Measurements from ENCODE around the gene TSPAN13. TPM values are rescaled to one million over a fixed set of nuclear protein-coding genes. Genes with fewer than 3 reads are reported as not detected.

Gene TSPAN13
- total RNA-seq, 1 donor from 2014 or later: 56.0 TPM

- no peaks in the 10 kb centered on the region for H3K36me3 Mint-ChIP-seq (ENCODE audit: low read depth, unreplicated experiment)
- H3K36me3 ChIP-seq (ENCODE audit: insufficient read depth, low read length): no peaks in the 10 kb centered on the region
- H3K4me3 Mint-ChIP-seq (ENCODE audit: unreplicated experiment): no peak overlapping the region
- DNase-seq (ENCODE audit: low read depth) (no peak), FAIRE-seq (no peak)
- H3K27ac Mint-ChIP-seq (ENCODE audit: unreplicated experiment): no peak overlapping the region
- H3K4me2 ChIP-seq (ENCODE audit: low read length): no peak overlapping the region
- H3K4me1 Mint-ChIP-seq (ENCODE audit: low read depth, unreplicated experiment): no peaks in the 10 kb centered on the region
- H3K9me3 Mint-ChIP-seq (ENCODE audit: unreplicated experiment): no peaks in the 10 kb centered on the region
- no peak overlapping the region for H2AFZ ChIP-seq (ENCODE audit: low read depth, low read length)
- no peaks in the 10 kb centered on the region for H3K27me3 ChIP-seq (ENCODE audit: insufficient read depth, low read length)
- no peak overlapping the region for H3K27ac ChIP-seq (ENCODE audit: low read depth, low read length)
- no peak overlapping the region for H3K4me3 ChIP-seq (ENCODE audit: insufficient read depth, low read depth, low read length)
- H3K9ac ChIP-seq (ENCODE audit: low read length): no peak overlapping the region
- no peaks in the 10 kb centered on the region for H3K27me3 Mint-ChIP-seq (ENCODE audit: low read depth, unreplicated experiment)
- no peaks in the 10 kb centered on the region for H3K79me2 ChIP-seq (ENCODE audit: insufficient read depth, low read length)
- TF ChIP-seq EZH2 (IDR thresholded peaks at IDR 0.05; ENCODE audit: insufficient read depth, low read length): no peak
- TF ChIP-seq, protein P1, sequence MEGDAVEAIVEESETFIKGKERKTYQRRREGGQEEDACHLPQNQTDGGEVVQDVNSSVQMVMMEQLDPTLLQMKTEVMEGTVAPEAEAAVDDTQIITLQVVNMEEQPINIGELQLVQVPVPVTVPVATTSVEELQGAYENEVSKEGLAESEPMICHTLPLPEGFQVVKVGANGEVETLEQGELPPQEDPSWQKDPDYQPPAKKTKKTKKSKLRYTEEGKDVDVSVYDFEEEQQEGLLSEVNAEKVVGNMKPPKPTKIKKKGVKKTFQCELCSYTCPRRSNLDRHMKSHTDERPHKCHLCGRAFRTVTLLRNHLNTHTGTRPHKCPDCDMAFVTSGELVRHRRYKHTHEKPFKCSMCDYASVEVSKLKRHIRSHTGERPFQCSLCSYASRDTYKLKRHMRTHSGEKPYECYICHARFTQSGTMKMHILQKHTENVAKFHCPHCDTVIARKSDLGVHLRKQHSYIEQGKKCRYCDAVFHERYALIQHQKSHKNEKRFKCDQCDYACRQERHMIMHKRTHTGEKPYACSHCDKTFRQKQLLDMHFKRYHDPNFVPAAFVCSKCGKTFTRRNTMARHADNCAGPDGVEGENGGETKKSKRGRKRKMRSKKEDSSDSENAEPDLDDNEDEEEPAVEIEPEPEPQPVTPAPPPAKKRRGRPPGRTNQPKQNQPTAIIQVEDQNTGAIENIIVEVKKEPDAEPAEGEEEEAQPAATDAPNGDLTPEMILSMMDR (IDR thresholded peaks at IDR 0.05; ENCODE audit: insufficient read depth, low read depth, low read length): no peak
- no peaks in the 10 kb centered on the region for H4K20me1 ChIP-seq (ENCODE audit: insufficient read depth, low read length)
- H3K4me1 ChIP-seq (ENCODE audit: insufficient read depth, low read length): no peaks in the 10 kb centered on the region
- no peaks in the 10 kb centered on the region for H3K9me3 ChIP-seq (ENCODE audit: insufficient read depth, low read depth, low read length)
Measured at GRCh38 chr7:16791071-16791470, 37.5 kb downstream of the TSPAN13 start.

DNA sequence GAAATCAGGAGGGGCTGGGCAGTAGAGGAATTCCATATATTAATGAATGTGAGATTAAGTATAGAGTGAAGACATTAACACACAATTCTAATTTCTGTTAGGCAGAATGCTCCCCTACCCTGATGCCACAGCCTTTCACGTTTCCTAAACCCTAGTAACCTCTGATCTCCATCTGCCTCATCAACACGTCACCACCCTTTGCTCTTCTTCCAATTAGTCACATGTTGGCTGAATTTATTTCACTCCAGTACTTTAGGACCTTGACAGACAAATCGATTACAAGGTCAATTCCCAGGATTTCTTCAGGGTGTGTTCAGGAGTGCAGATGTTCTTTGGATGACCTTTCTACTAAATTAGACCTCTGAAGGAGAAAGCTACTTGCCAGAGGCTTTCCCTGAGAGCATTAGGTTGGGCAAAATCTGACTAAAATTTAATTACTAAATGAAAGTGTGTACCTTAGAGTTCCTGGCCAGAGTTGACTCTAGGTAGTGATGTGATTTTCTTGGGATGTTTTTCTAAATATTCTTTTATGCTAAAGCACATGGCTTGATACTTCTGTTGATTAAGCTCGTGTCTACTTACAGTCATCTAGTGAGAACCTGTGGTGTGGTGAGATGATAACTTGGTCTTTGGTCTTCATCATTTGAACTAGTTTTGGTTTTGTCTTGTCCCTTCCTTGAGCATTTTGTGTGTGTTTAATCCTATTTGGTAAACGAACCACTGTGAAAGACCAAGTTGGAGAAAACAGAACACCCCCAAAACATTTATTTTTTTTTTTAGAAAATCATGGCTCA is 38.5 kb downstream of the TSPAN13 start:
- Histone ChIP-seq H3K9ac (ENCODE audit: low read length) (no peak overlapping the region), H3K4me3 (ENCODE audit: insufficient read depth, low read depth, low read length) (no peak overlapping the region), H3K36me3 (ENCODE audit: insufficient read depth, low read length) (no peaks in the 10 kb centered on the region), H4K20me1 (ENCODE audit: insufficient read depth, low read length) (no peaks in the 10 kb centered on the region), H3K27ac (ENCODE audit: low read depth, low read length) (no peak overlapping the region), H3K4me1 (ENCODE audit: insufficient read depth, low read length) (no peaks in the 10 kb centered on the region), H2AFZ (ENCODE audit: low read depth, low read length) (no peak overlapping the region), H3K79me2 (ENCODE audit: insufficient read depth, low read length) (no peaks in the 10 kb centered on the region), H3K4me2 (ENCODE audit: low read length) (no peak overlapping the region), H3K27me3 (ENCODE audit: insufficient read depth, low read length) (no peaks in the 10 kb centered on the region), H3K9me3 (ENCODE audit: insufficient read depth, low read depth, low read length) (no peaks in the 10 kb centered on the region)
- no peak overlapping the region for H3K27ac Mint-ChIP-seq (ENCODE audit: unreplicated experiment)
- no peak overlapping the region for H3K4me3 Mint-ChIP-seq (ENCODE audit: unreplicated experiment)
- no peaks in the 10 kb centered on the region for H3K36me3 Mint-ChIP-seq (ENCODE audit: low read depth, unreplicated experiment)
- H3K9me3 Mint-ChIP-seq (ENCODE audit: unreplicated experiment): no peaks in the 10 kb centered on the region
- DNase-seq (ENCODE audit: low read depth): no peak
- H3K27me3 Mint-ChIP-seq (ENCODE audit: low read depth, unreplicated experiment): no peaks in the 10 kb centered on the region
- TF ChIP-seq, protein P1 (IDR thresholded peaks at IDR 0.05; ENCODE audit: insufficient read depth, low read depth, low read length): no peak
- TF ChIP-seq EZH2 (IDR thresholded peaks at IDR 0.05; ENCODE audit: insufficient read depth, low read length): no peak
- H3K4me1 Mint-ChIP-seq (ENCODE audit: low read depth, unreplicated experiment): no peaks in the 10 kb centered on the region
- FAIRE-seq: no peak

DNA sequence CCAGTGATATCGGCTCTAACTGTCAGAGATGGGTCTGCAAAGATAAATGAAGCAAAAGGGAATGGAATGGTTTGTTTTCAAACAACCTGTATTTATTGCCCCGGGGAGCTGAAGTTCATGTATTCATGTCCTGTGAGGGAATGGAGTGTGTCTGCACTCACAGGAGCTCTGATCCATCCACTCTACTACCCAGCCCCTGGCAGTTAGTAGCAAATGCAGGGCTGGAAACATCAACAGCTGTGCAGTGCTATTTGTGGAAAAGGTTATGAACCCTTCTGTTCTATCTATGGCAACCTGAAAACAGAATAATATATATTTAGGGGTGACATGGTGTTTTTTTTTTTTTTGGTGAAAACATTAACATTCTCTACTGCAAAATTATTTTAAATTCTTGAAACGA is 41.4 kb downstream of the TSPAN13 start:
- DNase-seq (ENCODE audit: low read depth) (no peak), FAIRE-seq (no peak)
- H3K9me3 Mint-ChIP-seq (ENCODE audit: unreplicated experiment): no peaks in the 10 kb centered on the region
- H3K4me3 ChIP-seq (ENCODE audit: insufficient read depth, low read depth, low read length): no peak overlapping the region
- no peaks in the 10 kb centered on the region for H3K4me1 ChIP-seq (ENCODE audit: insufficient read depth, low read length)
- H3K36me3 ChIP-seq (ENCODE audit: insufficient read depth, low read length): no peaks in the 10 kb centered on the region
- no peak overlapping the region for H3K4me3 Mint-ChIP-seq (ENCODE audit: unreplicated experiment)
- H2AFZ ChIP-seq (ENCODE audit: low read depth, low read length): no peak overlapping the region
- TF ChIP-seq, protein P1 (IDR thresholded peaks at IDR 0.05; ENCODE audit: insufficient read depth, low read depth, low read length): no peak
- no peak for TF ChIP-seq EZH2 (IDR thresholded peaks at IDR 0.05; ENCODE audit: insufficient read depth, low read length)
- no peaks in the 10 kb centered on the region for H3K4me1 Mint-ChIP-seq (ENCODE audit: low read depth, unreplicated experiment)
- H3K9me3 ChIP-seq (ENCODE audit: insufficient read depth, low read depth, low read length): no peaks in the 10 kb centered on the region
- H3K27ac Mint-ChIP-seq (ENCODE audit: unreplicated experiment): no peak overlapping the region
- H3K27me3 Mint-ChIP-seq (ENCODE audit: low read depth, unreplicated experiment): no peaks in the 10 kb centered on the region
- H3K27ac ChIP-seq (ENCODE audit: low read depth, low read length): no peak overlapping the region
- H4K20me1 ChIP-seq (ENCODE audit: insufficient read depth, low read length): no peaks in the 10 kb centered on the region
- H3K4me2 ChIP-seq (ENCODE audit: low read length): no peak overlapping the region
- no peak overlapping the region for H3K9ac ChIP-seq (ENCODE audit: low read length)
- H3K27me3 ChIP-seq (ENCODE audit: insufficient read depth, low read length): no peaks in the 10 kb centered on the region
- no peaks in the 10 kb centered on the region for H3K79me2 ChIP-seq (ENCODE audit: insufficient read depth, low read length)
- no peaks in the 10 kb centered on the region for H3K36me3 Mint-ChIP-seq (ENCODE audit: low read depth, unreplicated experiment)
